Neural cell (in vitro differentiated cells): Measurements from ENCODE around the gene ADD3. TPM values are rescaled to one million over a fixed set of nuclear protein-coding genes. Genes with fewer than 3 reads are reported as not detected.

Experiments used
- H2AFZ ChIP-seq: fragments of 200-600, 300-800 bp; sonication (generic), shearing (Covaris generic); 2 replicates; pipeline ENCODE4 v1.6.0; 2014; ENCODE audit warnings: low read depth, mild to moderate bottlenecking, antibody characterized with exemption, low read length, moderate library complexity
- H3F3A ChIP-seq: fragments of 200-600 bp; shearing (Covaris generic); 2 replicates; pipeline ENCODE4 v1.6.1; 2016; ENCODE audit warnings: mild to moderate bottlenecking, moderate library complexity, mixed read lengths, antibody characterized with exemption, low read length; ENCODE audit not compliant: insufficient read depth, poor library complexity, severe bottlenecking
- H3K27ac ChIP-seq: fragments of 200-600, 300-800 bp; sonication (generic), shearing (Covaris generic); 2 replicates; pipeline ENCODE4 v1.5.1; 2014; ENCODE audit warnings: mild to moderate bottlenecking, low read length, moderate library complexity
- H3K27me3 ChIP-seq: fragments of 300-800, 200-600 bp; sonication (generic), shearing (Covaris generic); 2 replicates; pipeline ENCODE4 v1.6.0; 2014; ENCODE audit warnings: mild to moderate bottlenecking, low read depth, low read length, moderate library complexity; ENCODE audit not compliant: insufficient read depth
- H3K36me3 ChIP-seq: fragments of 300-800, 200-600 bp; sonication (generic), shearing (Covaris generic); 2 replicates; pipeline ENCODE4 v1.5.1; 2014; ENCODE audit warnings: mild to moderate bottlenecking, antibody characterized with exemption, low read length, moderate library complexity; ENCODE audit not compliant: insufficient read depth
- H3K4me2 ChIP-seq: fragments of 300-800, 200-600 bp; sonication (generic), shearing (Covaris generic); 2 replicates; pipeline ENCODE4 v1.6.0; 2014; ENCODE audit warnings: mild to moderate bottlenecking, low read length
- H3K4me3 ChIP-seq: fragments of 300-800, 200-600 bp; sonication (generic), shearing (Covaris generic); 2 replicates; pipeline ENCODE4 v1.5.1; 2014; ENCODE audit warnings: mild to moderate bottlenecking, low read length, moderate library complexity
- H3K79me2 ChIP-seq: fragments of 200-600 bp; shearing (Covaris generic); replicated peaks from 2 replicates; pipeline ENCODE4 v1.6.0; 2014; ENCODE audit warnings: mild to moderate bottlenecking, low read length, moderate library complexity; ENCODE audit not compliant: insufficient read depth
- H3K9ac ChIP-seq: fragments of 300-800, 200-600 bp; sonication (generic), shearing (Covaris generic); 2 replicates; pipeline ENCODE4 v1.6.1; 2016; ENCODE audit warnings: mild to moderate bottlenecking, low read length, mixed read lengths
- H3K9me2 ChIP-seq: fragments of 200-600 bp; shearing (Covaris generic); 2 replicates; pipeline ENCODE4 v1.6.1; 2016; ENCODE audit warnings: mild to moderate bottlenecking, low read length, mixed read lengths; ENCODE audit not compliant: insufficient read depth
- H3K9me3 ChIP-seq: fragments of 200-600, 300-800 bp; sonication (generic), shearing (Covaris generic); 2 replicates; pipeline ENCODE4 v1.6.1; 2016; ENCODE audit warnings: mild to moderate bottlenecking, mixed run types, low read length, moderate library complexity, mixed read lengths
- H4K20me1 ChIP-seq: fragments of 200-600 bp; shearing (Covaris generic); 2 replicates; pipeline ENCODE4 v1.6.1; 2016; ENCODE audit warnings: mild to moderate bottlenecking, mixed run types; ENCODE audit not compliant: insufficient read depth
- CTCF ChIP-seq: fragments of 450-650 bp; IDR thresholded peaks from 2 replicates; pipeline ENCODE4 v1.5.1; 2014; ENCODE audit warnings: antibody characterized with exemption, mild to moderate bottlenecking, moderate library complexity; ENCODE audit not compliant: poor library complexity, severe bottlenecking
- EP300 ChIP-seq: fragments of 450-650 bp; conservative IDR thresholded peaks from 2 replicates; pipeline ENCODE4 v1.6.1; 2014; ENCODE audit warnings: antibody characterized with exemption, mild to moderate bottlenecking, moderate library complexity; ENCODE audit not compliant: poor library complexity, severe bottlenecking
- EZH2 ChIP-seq: fragments of 200-600, 300-800 bp; shearing (Covaris generic), sonication (generic); IDR thresholded peaks from 2 replicates; pipeline ENCODE4 v1.6.1; 2014; ENCODE audit warnings: antibody characterized with exemption, low read length, borderline replicate concordance, mild to moderate bottlenecking; ENCODE audit not compliant: insufficient read depth, poor library complexity, severe bottlenecking
- MXI1 ChIP-seq: fragments of 450-650 bp; conservative IDR thresholded peaks from 2 replicates; pipeline ENCODE4 v1.6.1; 2014; ENCODE audit warnings: antibody characterized with exemption, mild to moderate bottlenecking; ENCODE audit not compliant: poor library complexity, severe bottlenecking
- POLR2AphosphoS5 ChIP-seq: IDR thresholded peaks from 2 replicates; pipeline ENCODE4 v1.6.1; 2012
- RAD21 ChIP-seq: fragments of 450-650 bp; conservative IDR thresholded peaks from 2 replicates; pipeline ENCODE4 v1.6.1; 2014; ENCODE audit warnings: antibody characterized with exemption, mild to moderate bottlenecking, moderate library complexity
- REST ChIP-seq: IDR thresholded peaks from 2 replicates; pipeline ENCODE4 v1.6.1; 2012; ENCODE audit warnings: borderline replicate concordance
- SMC3 ChIP-seq: fragments of 450-650 bp; conservative IDR thresholded peaks from 2 replicates; pipeline ENCODE4 v1.6.1; 2014; ENCODE audit warnings: antibody characterized with exemption, mild to moderate bottlenecking, moderate library complexity; ENCODE audit not compliant: poor library complexity
- TAF1 ChIP-seq: IDR thresholded peaks from 2 replicates; pipeline ENCODE4 v1.6.1; 2012; ENCODE audit warnings: low read depth
- polyA plus RNA-seq: library from polyadenylated mRNA; depleted of rRNA; stranded (reverse); fragments of >200 nt; gene quantifications from 2 replicates; pipeline ENCODE4 v1.2.3, GENCODE V29; 2014

The ADD3 gene
- polyA plus RNA-seq, 1 donor from 2014 or later: 40.6 TPM

- Histone ChIP-seq H3K27ac (no peak overlapping the region), H3K9me2 (no peaks in the 10 kb centered on the region), H3K36me3 (no peaks in the 10 kb centered on the region), H3K4me2 (no peak overlapping the region), H3K27me3 (no peaks in the 10 kb centered on the region), H3K9me3 (no peaks in the 10 kb centered on the region), H3K4me3 (no peak overlapping the region), H4K20me1 (no peaks in the 10 kb centered on the region), H3K9ac (no peak overlapping the region), H2AFZ (no peak overlapping the region), H3F3A (no peaks in the 10 kb centered on the region), H3K79me2 (no peaks in the 10 kb centered on the region)
- TF ChIP-seq POLR2AphosphoS5 (no peak), SMC3 (no peak), CTCF (no peak), EZH2 (no peak), RAD21 (no peak), EP300 (no peak), REST (no peak), TAF1 (no peak), MXI1 (no peak)
These were observed 108.2 kb downstream of the ADD3 start for GRCh38 chr10:110115784-110116520.

GRCh38 chr10:110118891-110119621 is 111.3 kb downstream of the ADD3 start:
- Histone ChIP-seq H3K27ac (no peak overlapping the region), H3K4me2 (no peak overlapping the region), H3K36me3 (no peaks in the 10 kb centered on the region), H3F3A (no peaks in the 10 kb centered on the region), H4K20me1 (no peaks in the 10 kb centered on the region), H3K79me2 (no peaks in the 10 kb centered on the region), H3K4me3 (no peak overlapping the region), H3K9me3 (no peaks in the 10 kb centered on the region), H3K27me3 (no peaks in the 10 kb centered on the region), H3K9ac (no peak overlapping the region), H2AFZ (no peak overlapping the region), H3K9me2 (no peaks in the 10 kb centered on the region)
- no peak for TF ChIP-seq MXI1
- TF ChIP-seq EZH2: no peak
- no peak for TF ChIP-seq CTCF
- no peak for TF ChIP-seq EP300
- TF ChIP-seq REST: no peak
- TF ChIP-seq RAD21: no peak
- no peak for TF ChIP-seq POLR2AphosphoS5
- TF ChIP-seq SMC3: no peak
- TF ChIP-seq TAF1: no peak
